Fibroblast of skin of scalp (primary cell): ENCODE results near the gene MAP7D3.
"Not testable (repeated sequence)": the region's sequence is repeated elsewhere in the genome, so short reads cannot be mapped to it uniquely, and the experiment has no call there.

Source experiments
- DNase-seq: peaks from one replicate; pipeline ENCODE4 v3.0.0-alpha.2; 2013

Gene MAP7D3

GRCh38 chrX:136250191-136251040 is 784 bp downstream of the MAP7D3 start:
- peak; percentile 15 for DNase-seq

GRCh38 chrX:136246201-136246600 is 5.0 kb downstream of the MAP7D3 start:
- no peak for DNase-seq

GRCh38 chrX:136237849-136238248 is 13.4 kb downstream of the MAP7D3 start:
- DNase-seq, result not testable (repeated sequence)

DNA sequence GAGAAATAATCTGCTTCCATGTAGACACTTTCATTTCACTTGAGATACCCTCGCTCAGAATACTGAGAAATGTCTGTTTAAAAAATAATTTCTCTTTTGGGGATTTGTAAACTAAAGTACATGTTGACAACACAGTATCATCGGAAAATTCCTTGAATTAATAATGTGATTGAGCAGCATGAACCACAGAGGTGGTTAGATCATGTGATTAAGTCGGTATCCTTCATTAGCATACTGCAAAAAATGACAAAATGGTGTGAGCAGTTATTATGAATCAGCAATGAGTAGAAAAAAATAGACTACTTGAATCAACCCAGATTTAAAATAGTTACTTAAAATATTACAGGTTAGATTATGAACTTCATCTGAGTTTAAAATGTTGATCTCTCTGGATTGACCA is 14.1 kb downstream of the MAP7D3 start:
- DNase-seq, result no peak

GRCh38 chrX:136228839-136229207 is 22.4 kb downstream of the MAP7D3 start:
- DNase-seq, result no peak

- no peak for DNase-seq
Measured at GRCh38 chrX:136227948-136228838, 23.0 kb downstream of the MAP7D3 start.

DNA sequence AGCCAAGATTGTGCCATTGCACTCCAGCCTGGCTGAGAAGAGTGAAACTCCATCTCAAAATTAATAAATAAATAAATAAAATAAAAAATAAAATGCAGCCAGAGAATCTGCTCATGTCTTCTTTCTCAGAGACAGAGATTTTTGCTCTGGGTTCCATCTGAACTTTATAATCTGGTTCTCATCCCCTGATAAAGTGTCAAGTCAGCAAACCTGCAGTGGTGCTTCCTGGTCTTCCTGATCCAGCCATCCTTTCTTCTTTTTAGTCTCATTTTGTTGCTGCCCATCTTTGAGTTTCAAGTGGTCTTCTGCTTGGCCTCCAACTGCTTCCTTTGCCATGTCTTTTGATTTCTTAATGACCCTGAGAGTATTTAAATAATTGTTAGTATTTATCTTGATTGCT is 24.1 kb downstream of the MAP7D3 start:
- DNase-seq, result no peak

GRCh38 chrX:136221851-136222513 is 29.2 kb downstream of the MAP7D3 start:
- DNase-seq, result no peak

- no peak for DNase-seq
Measured at GRCh38 chrX:136220951-136221350, 30.2 kb downstream of the MAP7D3 start.

DNA sequence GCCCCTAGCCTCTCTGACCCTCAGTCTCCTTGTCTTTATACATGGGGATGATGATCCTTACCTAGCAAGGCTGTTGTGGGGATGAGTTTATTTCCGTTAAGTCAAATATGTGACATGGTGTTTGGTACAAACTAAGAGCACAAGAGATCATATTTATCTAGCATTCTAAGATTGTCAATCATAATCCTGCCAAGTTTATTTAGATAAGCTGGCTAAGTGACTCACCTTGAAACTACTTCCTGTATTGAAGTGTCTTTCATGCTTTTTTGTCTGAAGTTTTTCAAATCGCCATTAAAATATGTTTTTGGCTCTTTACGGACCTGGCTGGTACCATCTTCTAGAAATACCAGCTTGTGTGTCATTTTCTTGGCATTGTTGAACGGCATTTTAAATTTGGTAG is 30.7 kb downstream of the MAP7D3 start:
- DNase-seq, result no peak

- DNase-seq, result no peak
Measured at GRCh38 chrX:136219893-136220292, 31.3 kb downstream of the MAP7D3 start.

DNA sequence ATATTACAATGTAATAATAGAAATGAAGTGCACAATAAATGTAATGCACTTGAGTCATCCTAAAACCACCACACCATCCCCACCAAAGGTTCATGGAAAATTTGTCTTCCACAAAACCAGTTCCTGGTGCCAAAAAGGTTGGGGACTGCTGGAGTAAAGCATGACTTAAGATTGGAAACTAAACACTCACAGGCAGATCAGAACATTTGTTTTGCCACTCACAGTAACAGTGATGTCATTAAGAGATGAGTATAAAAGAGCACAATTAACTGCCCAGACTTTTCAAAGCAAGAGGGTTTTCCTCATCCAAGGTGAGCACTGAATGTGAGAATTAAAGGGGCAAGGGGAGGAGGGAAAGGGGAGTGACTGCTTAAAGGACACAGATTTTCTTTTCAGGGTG is 35.6 kb downstream of the MAP7D3 start:
- peak; percentile 79 for DNase-seq

GRCh38 chrX:136214551-136214950 is 36.6 kb downstream of the MAP7D3 start:
- peak; percentile 96 for DNase-seq

DNA sequence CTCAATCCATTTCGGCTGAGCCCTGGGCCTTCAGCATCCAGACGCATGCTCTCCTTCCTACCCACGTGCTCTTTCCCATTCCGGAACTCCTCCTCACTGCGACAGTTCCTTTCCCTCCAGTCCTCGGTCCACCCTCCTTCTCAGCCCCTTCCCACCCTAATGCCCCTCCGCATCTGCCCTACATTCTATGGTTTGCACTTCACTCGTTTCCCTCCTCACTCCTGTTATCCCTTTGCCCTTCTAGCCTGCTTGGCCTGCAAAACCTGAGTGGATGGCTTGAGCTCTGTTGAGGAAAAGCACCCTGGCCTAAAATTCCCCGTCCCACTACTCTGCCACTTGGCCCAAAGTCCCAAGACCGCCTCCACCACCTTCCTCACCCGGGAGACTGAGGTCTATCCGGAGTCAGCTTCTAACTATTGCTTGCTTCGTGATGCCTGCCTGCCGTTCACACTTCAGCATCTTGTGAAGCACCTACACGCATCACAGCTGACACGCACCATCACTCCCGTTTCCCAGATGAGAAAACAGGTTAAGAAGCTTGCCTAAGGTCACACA is 38.6 kb downstream of the MAP7D3 start:
- no peak for DNase-seq

DNA sequence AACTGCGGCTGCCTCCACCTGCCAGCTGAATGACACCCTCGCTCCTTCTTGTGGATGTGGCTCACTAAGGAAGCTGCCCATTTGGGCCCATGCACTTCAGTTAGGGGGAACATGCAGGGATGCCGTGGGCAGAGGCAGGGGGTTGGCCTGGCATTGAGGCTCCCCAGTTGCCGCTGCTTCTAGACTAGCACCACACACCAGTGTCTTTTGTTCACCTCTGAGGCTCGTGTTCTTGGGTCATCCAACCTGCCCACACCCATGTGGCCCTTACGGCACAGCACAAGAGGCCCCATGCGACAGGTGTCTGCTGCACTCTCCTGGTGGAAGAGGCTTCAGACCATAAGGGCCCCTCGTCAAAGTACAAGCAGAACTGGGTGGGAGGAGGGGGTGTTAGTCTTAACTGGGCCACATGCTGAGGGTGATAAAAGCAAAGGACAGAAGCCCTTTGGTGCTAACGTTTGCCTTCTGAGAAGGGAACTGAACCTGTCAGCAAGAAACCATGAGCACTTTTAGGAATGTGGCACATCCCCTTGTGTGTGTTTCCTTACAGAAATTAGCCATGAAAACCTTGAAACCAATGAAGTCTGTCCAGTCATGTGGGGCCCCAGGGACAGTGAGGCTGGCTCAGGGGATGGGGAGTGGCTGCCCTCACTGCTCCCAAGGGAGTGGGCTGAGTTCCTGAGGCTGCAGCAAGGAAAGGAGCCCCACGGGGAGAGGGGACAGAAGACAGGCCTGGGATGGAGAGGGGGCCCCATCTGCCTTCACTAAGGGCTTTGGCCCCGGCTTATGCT is 39.2 kb downstream of the MAP7D3 start:
- DNase-seq, result peak; percentile 47

GRCh38 chrX:136210806-136211205 is 40.4 kb downstream of the MAP7D3 start:
- peak; percentile 79 for DNase-seq

DNA sequence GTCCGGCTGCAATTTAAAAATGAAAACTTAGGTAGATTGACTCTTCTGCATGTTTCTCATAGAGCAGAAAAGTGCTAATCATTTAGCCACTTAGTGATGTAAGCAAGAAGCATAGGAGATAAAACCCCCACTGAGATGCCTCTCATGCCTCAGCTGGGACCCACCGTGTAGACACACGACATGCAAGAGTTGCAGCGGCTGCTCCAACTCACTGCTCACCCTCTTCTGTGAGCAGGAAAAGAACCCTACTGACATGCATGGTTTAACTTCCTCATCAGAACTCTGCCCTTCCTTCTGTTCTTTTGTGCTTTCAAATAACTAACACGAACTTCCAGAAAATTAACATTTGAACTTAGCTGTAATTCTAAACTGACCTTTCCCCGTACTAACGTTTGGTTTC is 41.0 kb downstream of the MAP7D3 start:
- DNase-seq, result peak; percentile 74

DNA sequence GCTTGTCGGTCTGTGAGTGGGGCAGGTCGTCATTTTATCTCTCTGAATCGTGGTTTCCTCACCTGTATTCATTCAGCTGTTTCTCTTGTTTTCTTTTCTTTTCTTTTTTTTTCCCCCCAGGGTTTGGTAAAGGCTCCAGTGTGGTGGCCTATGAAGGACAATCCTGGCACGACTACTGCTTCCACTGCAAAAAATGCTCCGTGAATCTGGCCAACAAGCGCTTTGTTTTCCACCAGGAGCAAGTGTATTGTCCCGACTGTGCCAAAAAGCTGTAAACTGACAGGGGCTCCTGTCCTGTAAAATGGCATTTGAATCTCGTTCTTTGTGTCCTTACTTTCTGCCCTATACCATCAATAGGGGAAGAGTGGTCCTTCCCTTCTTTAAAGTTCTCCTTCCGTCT is 41.4 kb downstream of the MAP7D3 start:
- DNase-seq, result no peak

- peak; percentile 64 for DNase-seq
Measured at GRCh38 chrX:136209016-136209738, 42.0 kb downstream of the MAP7D3 start.

- DNase-seq, result no peak
Measured at GRCh38 chrX:136207546-136207945, 43.7 kb downstream of the MAP7D3 start.

DNA sequence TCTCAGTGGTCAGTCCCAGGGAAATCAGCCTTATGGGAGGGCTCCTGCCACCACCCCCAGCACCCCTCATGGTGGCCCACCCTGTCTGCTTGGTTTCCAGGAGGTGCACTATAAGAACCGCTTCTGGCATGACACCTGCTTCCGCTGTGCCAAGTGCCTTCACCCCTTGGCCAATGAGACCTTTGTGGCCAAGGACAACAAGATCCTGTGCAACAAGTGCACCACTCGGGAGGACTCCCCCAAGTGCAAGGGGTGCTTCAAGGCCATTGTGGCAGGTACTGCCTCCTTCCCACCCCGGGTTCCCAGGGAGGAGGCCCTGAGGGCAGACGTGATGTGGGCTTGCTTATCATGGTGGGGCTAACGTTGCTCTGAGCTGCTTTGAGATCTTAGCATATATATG is 44.3 kb downstream of the MAP7D3 start:
- no peak for DNase-seq
